DND-41 (cell line): ENCODE data around the gene TRIM32.

Experiments
- ATAC-seq: fragments of 200-7000 bp; cut with Tn5 transposase; 3 replicates; pipeline ENCODE4 v1.9.1; 2021; ENCODE audit warnings: low read depth; ENCODE audit not compliant: insufficient read depth
- DNase-seq: peaks from one replicate; pipeline ENCODE4 v3.0.0-alpha.2; 2020
- H2AFZ ChIP-seq: 2 replicates; pipeline ENCODE4 v1.6.0; 2012; ENCODE audit warnings: low read depth, low read length
- H3K27ac ChIP-seq: 2 replicates; pipeline ENCODE4 v1.5.1; 2012; ENCODE audit warnings: low read length, inconsistent platforms
- H3K27me3 ChIP-seq: fragments of 200-600 bp; sonication (generic); 2 replicates; pipeline ENCODE4 v1.6.0; 2012; ENCODE audit warnings: low read length, mild to moderate bottlenecking, inconsistent platforms; ENCODE audit not compliant: insufficient read depth, poor library complexity
- H3K36me3 ChIP-seq: 2 replicates; pipeline ENCODE4 v1.5.1; 2012; ENCODE audit warnings: low read length, inconsistent platforms; ENCODE audit not compliant: insufficient read depth
- H3K4me1 ChIP-seq: 2 replicates; pipeline ENCODE4 v1.5.1; 2012; ENCODE audit warnings: mild to moderate bottlenecking, low read length; ENCODE audit not compliant: insufficient read depth
- H3K4me2 ChIP-seq: 2 replicates; pipeline ENCODE4 v1.6.0; 2012; ENCODE audit warnings: mild to moderate bottlenecking, moderate library complexity, low read length, inconsistent platforms; ENCODE audit not compliant: insufficient read depth
- H3K4me3 ChIP-seq, 2 experiments: fragments of 200-600 bp in 1 of 2; shearing (Covaris generic) in 1 of 2; 2 replicates each; pipeline ENCODE4 v1.5.1; 2012 to 2016; ENCODE audit warnings: inconsistent platforms in 2 of 2, low read length in 2 of 2, mild to moderate bottlenecking in 2 of 2, low read depth in 1 of 2, moderate library complexity in 1 of 2
- H3K79me2 ChIP-seq: 2 replicates; pipeline ENCODE4 v1.6.0; 2012; ENCODE audit warnings: low read length, inconsistent platforms; ENCODE audit not compliant: insufficient read depth
- H3K9ac ChIP-seq: 2 replicates; pipeline ENCODE4 v1.6.0; 2012; ENCODE audit warnings: low read depth, mild to moderate bottlenecking, inconsistent platforms, low read length, moderate library complexity
- H3K9me3 ChIP-seq: 2 replicates; pipeline ENCODE4 v1.5.1; 2012; ENCODE audit warnings: low read length, moderate library complexity, mild to moderate bottlenecking, inconsistent platforms; ENCODE audit not compliant: insufficient read depth, severe bottlenecking
- H4K20me1 ChIP-seq: 2 replicates; pipeline ENCODE4 v1.6.0; 2012; ENCODE audit warnings: low read length; ENCODE audit not compliant: insufficient read depth
- EZH2 ChIP-seq: IDR thresholded peaks from 3 replicates; pipeline ENCODE4 v1.6.1; 2012; ENCODE audit warnings: borderline replicate concordance, low read depth, mild to moderate bottlenecking, moderate library complexity, low read length, inconsistent platforms; ENCODE audit not compliant: severe bottlenecking
- TF ChIP-seq, protein P1 (sequence below): IDR thresholded peaks from 2 replicates; pipeline ENCODE4 v1.5.1; 2012; ENCODE audit warnings: borderline replicate concordance, low read length, moderate library complexity, mild to moderate bottlenecking; ENCODE audit not compliant: poor library complexity, severe bottlenecking; ENCODE audit errors: extremely low read depth

The TRIM32 gene

GRCh38 chr9:116701940-116702642 lies 15.0 kb downstream of the TRIM32 start:
- H3K4me3 ChIP-seq, result no peak overlapping the region
- TF ChIP-seq, protein P1, sequence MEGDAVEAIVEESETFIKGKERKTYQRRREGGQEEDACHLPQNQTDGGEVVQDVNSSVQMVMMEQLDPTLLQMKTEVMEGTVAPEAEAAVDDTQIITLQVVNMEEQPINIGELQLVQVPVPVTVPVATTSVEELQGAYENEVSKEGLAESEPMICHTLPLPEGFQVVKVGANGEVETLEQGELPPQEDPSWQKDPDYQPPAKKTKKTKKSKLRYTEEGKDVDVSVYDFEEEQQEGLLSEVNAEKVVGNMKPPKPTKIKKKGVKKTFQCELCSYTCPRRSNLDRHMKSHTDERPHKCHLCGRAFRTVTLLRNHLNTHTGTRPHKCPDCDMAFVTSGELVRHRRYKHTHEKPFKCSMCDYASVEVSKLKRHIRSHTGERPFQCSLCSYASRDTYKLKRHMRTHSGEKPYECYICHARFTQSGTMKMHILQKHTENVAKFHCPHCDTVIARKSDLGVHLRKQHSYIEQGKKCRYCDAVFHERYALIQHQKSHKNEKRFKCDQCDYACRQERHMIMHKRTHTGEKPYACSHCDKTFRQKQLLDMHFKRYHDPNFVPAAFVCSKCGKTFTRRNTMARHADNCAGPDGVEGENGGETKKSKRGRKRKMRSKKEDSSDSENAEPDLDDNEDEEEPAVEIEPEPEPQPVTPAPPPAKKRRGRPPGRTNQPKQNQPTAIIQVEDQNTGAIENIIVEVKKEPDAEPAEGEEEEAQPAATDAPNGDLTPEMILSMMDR, result no peak
- no peak for TF ChIP-seq EZH2
- DNase-seq, result no peak
- H3K27ac ChIP-seq, result no peak overlapping the region
- H3K9ac ChIP-seq, result no peak overlapping the region
- ATAC-seq, result no peak
- H3K9me3 ChIP-seq, result no peaks in the 10 kb centered on the region
- H3K27me3 ChIP-seq, result no peaks in the 10 kb centered on the region
- peaks cover 29% of the 10 kb centered on the region for H3K36me3 ChIP-seq
- no peaks in the 10 kb centered on the region for H3K79me2 ChIP-seq
- no peaks in the 10 kb centered on the region for H3K4me1 ChIP-seq
- no peaks in the 10 kb centered on the region; the same call in 1 of the 2 replicates for H4K20me1 ChIP-seq
- no peak overlapping the region for H2AFZ ChIP-seq
- no peak overlapping the region for H3K4me2 ChIP-seq

GRCh38 chr9:116703634-116704033 lies 16.5 kb downstream of the TRIM32 start:
- no peak overlapping the region for H2AFZ ChIP-seq
- H3K79me2 ChIP-seq, result no peaks in the 10 kb centered on the region
- H3K27ac ChIP-seq, result no peak overlapping the region
- no peak for TF ChIP-seq EZH2
- no peaks in the 10 kb centered on the region for H3K9me3 ChIP-seq
- peaks cover 16% of the 10 kb centered on the region for H3K36me3 ChIP-seq
- H3K4me3 ChIP-seq, result no peak overlapping the region
- no peaks in the 10 kb centered on the region for H4K20me1 ChIP-seq
- H3K4me1 ChIP-seq, result no peaks in the 10 kb centered on the region
- DNase-seq, result no peak
- H3K9ac ChIP-seq, result no peak overlapping the region
- H3K4me2 ChIP-seq, result no peak overlapping the region
- no peaks in the 10 kb centered on the region for H3K27me3 ChIP-seq
- ATAC-seq, result no peak

DNA sequence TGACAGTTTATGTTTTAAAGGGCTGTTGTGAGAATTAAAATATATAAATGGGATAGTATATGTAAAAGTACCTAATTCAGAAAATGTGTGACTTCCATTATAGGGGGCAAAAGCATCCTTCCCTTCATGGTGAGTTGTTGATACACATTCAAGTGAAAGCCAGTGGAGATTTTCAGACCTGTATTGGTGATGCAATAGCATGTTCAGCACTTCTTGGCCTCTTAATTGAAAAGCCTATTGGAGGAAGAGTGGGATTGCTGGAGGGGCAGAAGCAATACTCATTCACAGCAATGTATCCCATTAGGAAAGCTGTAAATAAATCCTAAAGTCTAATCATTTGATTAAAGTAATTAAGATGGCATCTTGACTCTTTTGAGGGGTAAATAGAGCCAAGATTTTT lies 17.4 kb downstream of the TRIM32 start:
- Histone ChIP-seq H4K20me1 (no peaks in the 10 kb centered on the region), H3K4me1 (no peaks in the 10 kb centered on the region), H3K27me3 (no peaks in the 10 kb centered on the region), H3K9me3 (no peaks in the 10 kb centered on the region), H3K36me3 (peaks cover 8% of the 10 kb centered on the region), H3K4me2 (no peak overlapping the region), H3K27ac (no peak overlapping the region), H3K4me3 (no peak overlapping the region), H2AFZ (no peak overlapping the region), H3K9ac (no peak overlapping the region), H3K79me2 (no peaks in the 10 kb centered on the region)
- no peak for ATAC-seq
- no peak for DNase-seq
- TF ChIP-seq, protein P1, result no peak
- no peak for TF ChIP-seq EZH2

GRCh38 chr9:116705531-116705930 lies 18.4 kb downstream of the TRIM32 start:
- Histone ChIP-seq H3K79me2 (no peaks in the 10 kb centered on the region), H3K4me3 (no peak overlapping the region), H3K27me3 (no peaks in the 10 kb centered on the region), H3K36me3 (no peaks in the 10 kb centered on the region), H3K27ac (no peak overlapping the region), H3K9me3 (no peaks in the 10 kb centered on the region), H3K4me2 (no peak overlapping the region), H3K9ac (no peak overlapping the region), H2AFZ (no peak overlapping the region), H3K4me1 (no peaks in the 10 kb centered on the region), H4K20me1 (no peaks in the 10 kb centered on the region)
- DNase-seq, result no peak
- ATAC-seq, result no peak
- TF ChIP-seq, protein P1, result no peak
- TF ChIP-seq EZH2, result no peak
